Heart left ventricle (tissue), 16 donors: ENCODE data around the gene DCTN4. TPM values are rescaled to one million over a fixed set of nuclear protein-coding genes. Genes with fewer than 3 reads are reported as not detected.

ENCODE experiments used
- ATAC-seq, 4 donors: fragments of 200-7000 bp; cut with Tn5 transposase; one replicate each; pipeline ENCODE4 v1.9.1; 2020 to 2022; ENCODE audit warnings: moderate library complexity in 4 of 4, mild to moderate bottlenecking in 3 of 4, moderate number of reproducible peaks in 1 of 4
- DNase-seq, 5 donors: peaks; one replicate each; pipeline ENCODE4 v3.0.0-alpha.2; 2020
- H3K27ac ChIP-seq, 12 donors: fragments of 200-600 bp; sonication (generic) in 4 of 12; one replicate each; pipeline versions ENCODE4 v1.5.0 to v1.8.0; 2016 to 2022; ENCODE audit warnings: mild to moderate bottlenecking in 2 of 12
- H3K27me3 ChIP-seq, 9 donors: fragments of 200-600 bp; sonication (generic) in 2 of 9; one replicate each; pipeline versions ENCODE4 v1.5.1 to v1.8.0; 2016 to 2022; ENCODE audit warnings: mild to moderate bottlenecking in 3 of 9
- H3K36me3 ChIP-seq, 9 donors: fragments of 200-600 bp; sonication (generic) in 2 of 9; one replicate each; pipeline versions ENCODE4 v1.5.0 to v1.8.0; 2018 to 2022; ENCODE audit warnings: mild to moderate bottlenecking in 2 of 9
- H3K4me1 ChIP-seq, 12 donors: fragments of 200-600 bp; sonication (generic) in 4 of 12; one replicate each; pipeline versions ENCODE4 v1.5.0 to v1.8.0; 2016 to 2022; ENCODE audit warnings: mild to moderate bottlenecking in 3 of 12
- H3K4me3 ChIP-seq, 12 donors: fragments of 200-600 bp; sonication (generic) in 4 of 12; one replicate each; pipeline versions ENCODE4 v1.5.0 to v1.8.0; 2017 to 2022; ENCODE audit warnings: mild to moderate bottlenecking in 9 of 12, moderate library complexity in 4 of 12
- H3K9me3 ChIP-seq, 12 donors: fragments of 200-600 bp; sonication (generic) in 4 of 12; one replicate each; pipeline versions ENCODE4 v1.5.0 to v1.8.0; 2016 to 2022; ENCODE audit warnings: mild to moderate bottlenecking in 1 of 12
- POLR2A ChIP-seq, 2 donors: fragments of 450-650 bp; IDR thresholded peaks; one replicate each; pipeline ENCODE4 v1.6.1; 2017; ENCODE audit warnings: antibody characterized with exemption in 2 of 2, mild to moderate bottlenecking in 2 of 2, moderate library complexity in 2 of 2
- WGBS, 4 donors: extraction: QIAGEN DNeasy Blood & Tissue Kit in 2 of 4; methylation state at CpG; one replicate each; pipeline versions ENCODE4 v1.1.5 to v1.1.7; 2013 to 2018; 5-methylcytosine and 5-hydroxymethylcytosine counted together
- intact Hi-C, 10 donors: fragments of 100-400 bp; cut with DNase I; formaldehyde crosslinking; loops; one replicate each; pipeline versions ENCODE4 v1.11.1 to v1.14.2; 2022
- polyA plus RNA-seq, 2 donors: library from polyadenylated mRNA; stranded (reverse); fragments of 200-250 nt; gene quantifications; one replicate each; pipeline ENCODE4 v1.2.3, GENCODE V29; 2013
- total RNA-seq, 9 donors: library from RNA; depleted of rRNA in 2 of 9; stranded (reverse); fragments of >200 nt in 2 of 9; fragmentation: NEBNext Ultra II Directional in 3 of 9; extraction: Animal tissue kit (Norgen Biotek cat#: 25700) in 3 of 9; gene quantifications; one replicate each; pipeline versions ENCODE4 v1.1.0 to v1.2.4, GENCODE V29; 2016 to 2023
- TF ChIP-seq, protein P1 (sequence below), 12 donors: fragments of 200-600 bp; sonication (generic) in 4 of 12; IDR thresholded peaks; one replicate each; pipeline versions ENCODE4 v1.5.0 to v1.8.0; 2018 to 2022; ENCODE audit warnings: antibody characterized with exemption in 12 of 12, mild to moderate bottlenecking in 5 of 12
- donor health status: ischemic (EF 13 %, LVEDD 7.1; RV severe dilation, severe dysfunction).
- donor health status: healthy with polysubstance abuse.
- donor health status: DM: no; HTN: yes; CAD: no.
- donor health status: DM: no; HTN: no; CAD: no.
- donor health status: ischemic (EF 25% LVEDD 6.9; RV normal size, moderate dysfunction).
- donor health status: ischemic (EF 25% LVEDD 5.7; RV mildly dilated, moderate dysfunction).
- donor health status: healthy.
- donor health status: DM: yes; HTN: yes; CAD: no.
- donor health status: ischemic (EF 35%, LVEDD 5.7; RV mildly dilated, moderate dysfunction).
- donor health status: nonischemic (EF 11% LVEDD 7.7; RV severe dilation, severe dysfunction).
- donor health status: DM: yes; HTN: yes; CAD: no.
- donor health status: PGD.
- donor health status: ischemic (EF 29% LVEDD 5.4; RV normal size, mild dysfunction).
- donor health status: nonischemic (EF 23%, LVEDD 6.1; RV moderate dilation, normal function).

The DCTN4 gene
- total and polyA plus RNA-seq, 11 donors, result 18.9 to 70.6 (median 44.2) TPM

DNA sequence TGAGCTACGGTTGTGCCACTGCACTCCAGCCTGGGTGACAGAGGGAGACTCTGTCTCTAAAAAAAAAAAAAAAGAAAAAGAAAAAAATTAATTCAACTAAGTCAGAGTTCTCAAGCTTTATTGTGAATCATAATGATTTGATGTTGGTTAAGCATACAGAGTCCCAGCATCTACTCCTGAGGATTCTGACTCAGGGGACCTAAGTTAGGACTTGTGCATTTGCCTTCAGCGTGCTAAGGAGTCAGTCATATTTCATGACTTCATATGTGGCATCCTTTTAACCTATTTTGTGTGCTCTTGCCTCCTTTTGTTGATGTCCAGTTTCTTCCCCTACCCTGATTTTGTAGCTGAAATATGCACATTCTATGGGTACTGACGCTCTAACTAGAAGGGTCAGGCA is 94.9 kb downstream of the DCTN4 start:
- no peaks in the 10 kb centered on the region for H3K36me3 ChIP-seq
- no peak for ATAC-seq
- no peak overlapping the region for H3K27ac ChIP-seq
- TF ChIP-seq, protein P1, sequence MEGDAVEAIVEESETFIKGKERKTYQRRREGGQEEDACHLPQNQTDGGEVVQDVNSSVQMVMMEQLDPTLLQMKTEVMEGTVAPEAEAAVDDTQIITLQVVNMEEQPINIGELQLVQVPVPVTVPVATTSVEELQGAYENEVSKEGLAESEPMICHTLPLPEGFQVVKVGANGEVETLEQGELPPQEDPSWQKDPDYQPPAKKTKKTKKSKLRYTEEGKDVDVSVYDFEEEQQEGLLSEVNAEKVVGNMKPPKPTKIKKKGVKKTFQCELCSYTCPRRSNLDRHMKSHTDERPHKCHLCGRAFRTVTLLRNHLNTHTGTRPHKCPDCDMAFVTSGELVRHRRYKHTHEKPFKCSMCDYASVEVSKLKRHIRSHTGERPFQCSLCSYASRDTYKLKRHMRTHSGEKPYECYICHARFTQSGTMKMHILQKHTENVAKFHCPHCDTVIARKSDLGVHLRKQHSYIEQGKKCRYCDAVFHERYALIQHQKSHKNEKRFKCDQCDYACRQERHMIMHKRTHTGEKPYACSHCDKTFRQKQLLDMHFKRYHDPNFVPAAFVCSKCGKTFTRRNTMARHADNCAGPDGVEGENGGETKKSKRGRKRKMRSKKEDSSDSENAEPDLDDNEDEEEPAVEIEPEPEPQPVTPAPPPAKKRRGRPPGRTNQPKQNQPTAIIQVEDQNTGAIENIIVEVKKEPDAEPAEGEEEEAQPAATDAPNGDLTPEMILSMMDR (IDR thresholded peaks at IDR 0.05), result no peak
- no peak for TF ChIP-seq POLR2A (IDR thresholded peaks at IDR 0.05)
- H3K4me3 ChIP-seq, result no peak overlapping the region
- DNase-seq, result no peak
- H3K9me3 ChIP-seq, result no peaks in the 10 kb centered on the region
- intact Hi-C loops, result no loop called here
- peaks cover 0 to 24% (median 7%) of the 10 kb centered on the region in 12 donors for H3K4me1 ChIP-seq
- no peaks in the 10 kb centered on the region for H3K27me3 ChIP-seq
- WGBS, 4 donors, result 94 to 96% (median 94%) methylated on average over 3 of the region's 3 CpGs

DNA sequence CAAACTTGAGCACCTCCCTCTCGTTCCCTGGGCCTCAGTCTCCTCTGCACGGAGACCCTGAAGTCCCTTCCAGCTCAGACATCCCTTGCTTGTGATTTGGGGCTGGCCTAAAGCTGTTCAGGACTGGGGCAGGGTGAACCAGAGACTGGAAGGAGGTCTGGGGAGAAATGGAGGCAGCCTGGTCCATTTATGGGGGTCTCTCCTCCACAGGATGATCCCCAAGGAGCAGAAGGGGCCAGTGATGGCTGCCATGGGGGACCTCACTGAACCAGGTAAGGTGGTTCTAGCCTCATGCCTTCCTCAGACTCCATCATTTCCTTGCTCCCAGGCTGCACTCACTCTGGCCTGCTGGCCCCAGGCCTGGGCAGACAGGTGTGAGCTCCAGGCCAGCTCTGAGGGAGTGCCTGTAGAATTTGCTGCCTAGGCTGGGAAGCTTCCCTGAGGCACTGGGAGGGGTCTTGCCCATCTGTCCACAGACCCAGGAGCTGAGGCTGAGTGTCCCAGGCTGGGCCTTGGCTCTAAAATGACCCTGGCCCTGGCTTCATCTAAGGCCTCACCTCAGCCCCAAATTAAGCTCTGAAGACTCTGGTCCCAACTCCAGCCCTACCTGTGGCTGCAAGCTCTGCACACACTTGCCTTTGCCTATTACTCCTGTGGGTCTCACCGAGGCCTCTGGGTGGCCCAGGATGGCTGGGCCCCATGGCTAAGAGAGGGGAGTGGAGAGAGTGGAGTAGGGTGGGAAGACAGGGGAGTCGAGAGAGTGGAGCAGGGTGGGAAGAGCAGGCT is 95.9 kb downstream of the DCTN4 start:
- Histone ChIP-seq H3K9me3 (no peaks in the 10 kb centered on the region), H3K27me3 (no peaks in the 10 kb centered on the region), H3K4me3 (no peak overlapping the region), H3K27ac (no peak overlapping the region), H3K36me3 (no peaks in the 10 kb centered on the region), H3K4me1 (peaks cover 0 to 34% (median 17%) of the 10 kb centered on the region in 12 donors)
- 80 to 91% (median 90%) methylated on average over 4 of the region's 4 CpGs for WGBS, 4 donors
- intact Hi-C loops, result no loop called here
- TF ChIP-seq POLR2A (IDR thresholded peaks at IDR 0.05), result no peak
- TF ChIP-seq, protein P1 (IDR thresholded peaks at IDR 0.05), result no peak
- DNase-seq, result peak in 1 of 5 donors; percentile 33
- ATAC-seq, result no peak

DNA sequence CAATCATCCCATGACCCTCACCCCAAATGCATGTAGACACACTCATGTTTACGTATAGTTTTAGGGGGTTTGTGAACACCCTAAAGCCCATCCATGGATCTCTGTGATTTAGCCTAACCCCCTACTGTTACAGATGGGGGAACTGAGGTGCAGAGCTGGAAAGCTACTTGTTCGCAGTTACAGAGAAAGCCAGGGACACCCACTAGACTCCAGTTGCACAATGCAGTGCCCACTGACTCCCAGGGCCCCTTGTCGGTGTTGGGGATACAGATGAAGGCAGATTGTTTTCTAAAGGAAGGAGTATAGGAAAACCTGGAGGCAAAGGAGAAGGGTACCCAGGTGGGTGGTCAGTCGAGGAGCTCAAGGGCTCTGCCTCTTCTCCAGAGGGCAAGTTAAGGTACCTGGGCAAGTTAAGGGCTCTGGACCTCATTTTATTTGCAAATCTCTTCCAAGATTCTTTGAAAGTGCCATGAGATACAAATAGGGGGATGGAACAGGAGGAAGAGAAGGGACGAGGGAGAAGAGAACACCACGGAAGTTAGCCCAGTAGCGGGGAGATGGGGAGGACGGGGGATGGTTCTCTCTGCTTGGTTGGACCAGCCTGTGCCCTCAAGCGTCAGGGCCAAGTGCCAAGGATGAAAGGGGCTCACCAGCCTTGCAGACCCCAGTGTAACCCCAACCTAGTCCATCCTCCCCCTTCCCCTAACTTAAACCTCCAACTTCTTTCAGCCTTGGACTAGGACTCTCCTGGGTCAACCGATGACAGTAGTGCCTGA is 96.8 kb downstream of the DCTN4 start:
- Histone ChIP-seq H3K27ac (no peak overlapping the region), H3K9me3 (no peaks in the 10 kb centered on the region), H3K4me1 (peaks cover 0 to 43% (median 23%) of the 10 kb centered on the region in 12 donors), H3K4me3 (no peak overlapping the region), H3K36me3 (no peaks in the 10 kb centered on the region), H3K27me3 (no peaks in the 10 kb centered on the region)
- 89 to 94% (median 92%) methylated on average over 9 to 10 of the region's 10 CpGs for WGBS, 4 donors
- ATAC-seq (no peak), DNase-seq (no peak)
- TF ChIP-seq, protein P1 (IDR thresholded peaks at IDR 0.05), result no peak
- TF ChIP-seq POLR2A (IDR thresholded peaks at IDR 0.05), result no peak
- intact Hi-C loops, result no loop called here

DNA sequence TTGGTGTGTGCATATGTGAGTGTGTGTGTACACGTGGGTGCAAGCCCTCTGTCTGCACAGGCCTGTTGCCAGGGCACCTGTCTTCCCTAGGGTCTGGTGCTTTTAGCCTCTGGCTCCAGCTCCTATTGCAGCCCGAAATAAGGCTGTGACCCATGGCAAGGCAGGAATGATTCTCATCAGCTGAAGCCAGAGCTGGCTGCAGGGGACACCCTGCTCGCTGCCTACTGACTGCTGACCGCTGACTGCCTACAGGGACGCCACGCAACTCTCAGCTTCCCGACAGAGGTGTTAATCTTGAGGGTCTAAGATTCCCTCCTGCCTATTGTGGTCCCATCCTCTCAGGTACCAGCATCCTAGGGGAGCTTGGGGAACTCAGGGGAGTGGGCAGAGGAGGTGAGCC is 97.7 kb downstream of the DCTN4 start, which contains the start of gene MYOZ3:
TSS of gene MYOZ3 (plus strand) at position 166 of the 400 bp plus-strand sequence. CDS start 1,691 bp downstream, outside the sequence.
- WGBS, 4 donors, result 69 to 77% (median 72%) methylated on average over 4 to 7 of the region's 7 CpGs
- peak within 1 kb of the TSS in 8 of 12 donors; percentile 17 to 96 (median 36) for H3K27ac ChIP-seq
- H3K4me1 ChIP-seq, result peaks cover 0 to 50% (median 28%) of the 10 kb centered on the region in 12 donors
- TF ChIP-seq POLR2A (IDR thresholded peaks at IDR 0.05), result no peak
- TF ChIP-seq, protein P1 (IDR thresholded peaks at IDR 0.05), result no peak
- H3K36me3 ChIP-seq, result no peaks in the 10 kb centered on the region
- ATAC-seq, result no peak
- H3K4me3 ChIP-seq, result no peak within 1 kb of the TSS
- intact Hi-C loops, result no loop called here
- H3K9me3 ChIP-seq, result no peaks in the 10 kb centered on the region
- DNase-seq, result peak in 1 of 5 donors; percentile 44
- H3K27me3 ChIP-seq, result no peaks in the 10 kb centered on the region
